Femur (tissue), 1 donor: ENCODE results near the gene MYPOP.
"Not testable (repeated sequence)": the region's sequence is repeated elsewhere in the genome, so short reads cannot be mapped to it uniquely, and the experiment has no call there.

ENCODE experiments used
- DNase-seq: peaks from one replicate; pipeline ENCODE4 v3.0.0-alpha.2; 2017

The MYPOP gene

GRCh38 chr19:45882652-45883585 is 19.5 kb downstream of the MYPOP start:
- DNase-seq = peak; percentile 89

- no peak for DNase-seq
Observed at GRCh38 chr19:45881909-45882528, 20.4 kb downstream of the MYPOP start.

- no peak for DNase-seq
Observed at GRCh38 chr19:45881082-45881908, 21.1 kb downstream of the MYPOP start.

- DNase-seq = no peak
Observed at GRCh38 chr19:45879971-45880370, 22.4 kb downstream of the MYPOP start.

- DNase-seq = no peak
Observed at GRCh38 chr19:45879055-45879454, 23.4 kb downstream of the MYPOP start.

- no peak for DNase-seq
Observed at GRCh38 chr19:45878043-45878794, 24.2 kb downstream of the MYPOP start.

GRCh38 chr19:45876411-45877197 is 25.8 kb downstream of the MYPOP start:
- peak; percentile 89 for DNase-seq

- no peak for DNase-seq
Observed at GRCh38 chr19:45876161-45876410, 26.3 kb downstream of the MYPOP start.

- no peak for DNase-seq
Observed at GRCh38 chr19:45874620-45874966, 27.8 kb downstream of the MYPOP start.

- no peak for DNase-seq
Observed at GRCh38 chr19:45873219-45873772, 29.1 kb downstream of the MYPOP start.

- DNase-seq = no peak
Observed at GRCh38 chr19:45872095-45872919, 30.1 kb downstream of the MYPOP start.

GRCh38 chr19:45870798-45871197 is 31.6 kb downstream of the MYPOP start:
- no peak for DNase-seq

GRCh38 chr19:45867241-45867640 is 35.2 kb downstream of the MYPOP start:
- not testable (repeated sequence) for DNase-seq

- no peak for DNase-seq
Observed at GRCh38 chr19:45866400-45867176, 35.8 kb downstream of the MYPOP start.

GRCh38 chr19:45865269-45865948 is 37.0 kb downstream of the MYPOP start:
- no peak for DNase-seq

- DNase-seq = no peak
Observed at GRCh38 chr19:45864629-45865082, 37.8 kb downstream of the MYPOP start.

- peak; percentile 51 for DNase-seq
Observed at GRCh38 chr19:45863840-45864628, 38.4 kb downstream of the MYPOP start, which contains the start of gene FOXA3. Gene FOXA3, plus strand, starts transcription at chr19:45864326. Its CDS starts 131 bp downstream, at chr19:45864457.

- DNase-seq = no peak
Observed at GRCh38 chr19:45863335-45863839, 39.0 kb downstream of the MYPOP start.
